ENCODE measurements around the gene POC1B.

DNA sequence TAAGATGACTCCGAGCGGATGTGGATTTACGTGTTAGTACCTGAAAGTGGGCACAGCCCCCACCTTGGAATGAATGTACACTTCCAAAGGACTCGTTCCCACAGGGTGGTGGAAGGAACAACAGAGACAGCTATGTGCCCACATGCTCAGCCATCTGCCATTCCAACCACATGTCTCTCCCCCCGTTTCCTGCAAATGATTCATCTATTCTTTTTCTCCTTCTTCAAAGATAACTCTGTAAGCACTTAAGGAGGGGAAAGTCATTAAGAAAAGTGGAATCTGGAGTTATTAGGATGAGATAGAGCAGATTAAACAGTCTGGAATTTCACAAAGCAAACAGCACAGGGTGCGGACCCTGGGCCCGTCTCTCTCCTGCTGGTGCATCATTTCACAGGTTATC, 155.0 kb downstream of the POC1B start:
- TF ChIP-seq CTCF (conservative IDR thresholded peaks at IDR 0.05; ENCODE audit: low read depth, low read length) (no peak), EZH2 (IDR thresholded peaks at IDR 0.05; ENCODE audit: low read length, unreplicated experiment) (no peak), EZH2phosphoT487 (IDR thresholded peaks at IDR 0.05; ENCODE audit: borderline replicate concordance, low read length) (no peak)

All from PC-3 (cell line).